Epidermal melanocyte (primary cell): ENCODE results near the gene UST.

ENCODE experiments used
- DNase-seq: peaks from one replicate; pipeline ENCODE4 v3.0.0; 2011; ENCODE audit warnings: low spot score; ENCODE audit not compliant: insufficient read length

UST gene

GRCh38 chr6:149109397-149110070 is 362.7 kb downstream of the UST start:
- DNase-seq = no peak

- no peak for DNase-seq
These were observed 364.8 kb downstream of the UST start for GRCh38 chr6:149111556-149112115.

- no peak for DNase-seq
These were observed 366.1 kb downstream of the UST start for GRCh38 chr6:149112976-149113375.

GRCh38 chr6:149114167-149114566 is 367.3 kb downstream of the UST start:
- DNase-seq = no peak

- no peak for DNase-seq
These were observed 372.2 kb downstream of the UST start for GRCh38 chr6:149118737-149119653.

GRCh38 chr6:149122850-149123821 is 376.3 kb downstream of the UST start:
- no peak for DNase-seq

GRCh38 chr6:149125309-149125708 is 378.5 kb downstream of the UST start:
- no peak for DNase-seq
